BLaER1 (cell line): ENCODE data around the gene PTPN3.

Experiments used
- H3K27ac ChIP-seq: shearing (Covaris generic); formaldehyde crosslinking; 2 replicates; pipeline ENCODE4 v1.8.1; 2022
- H3K27me3 ChIP-seq: shearing (Covaris generic); formaldehyde crosslinking; 2 replicates; pipeline ENCODE4 v1.8.1; 2022
- H3K36me3 ChIP-seq: shearing (Covaris generic); formaldehyde crosslinking; 2 replicates; pipeline ENCODE4 v1.8.1; 2022
- H3K4me1 ChIP-seq: shearing (Covaris generic); formaldehyde crosslinking; 2 replicates; pipeline ENCODE4 v1.8.1; 2022
- H3K4me2 ChIP-seq: shearing (Covaris generic); formaldehyde crosslinking; 2 replicates; pipeline ENCODE4 v1.8.1; 2022
- H3K4me3 ChIP-seq: shearing (Covaris generic); formaldehyde crosslinking; 2 replicates; pipeline ENCODE4 v1.8.1; 2022
- H3K9ac ChIP-seq: shearing (Covaris generic); formaldehyde crosslinking; 2 replicates; pipeline ENCODE4 v1.8.1; 2022
- H3K9me3 ChIP-seq: shearing (Covaris generic); formaldehyde crosslinking; 2 replicates; pipeline ENCODE4 v1.8.1; 2022
- H4K20me1 ChIP-seq: shearing (Covaris generic); formaldehyde crosslinking; 2 replicates; pipeline ENCODE4 v1.8.1; 2022
- Cebpa-rat ChIP-seq: shearing (Covaris generic); IDR thresholded peaks from 2 replicates; pipeline ENCODE4 v1.8.1; 2022

The PTPN3 gene

DNA sequence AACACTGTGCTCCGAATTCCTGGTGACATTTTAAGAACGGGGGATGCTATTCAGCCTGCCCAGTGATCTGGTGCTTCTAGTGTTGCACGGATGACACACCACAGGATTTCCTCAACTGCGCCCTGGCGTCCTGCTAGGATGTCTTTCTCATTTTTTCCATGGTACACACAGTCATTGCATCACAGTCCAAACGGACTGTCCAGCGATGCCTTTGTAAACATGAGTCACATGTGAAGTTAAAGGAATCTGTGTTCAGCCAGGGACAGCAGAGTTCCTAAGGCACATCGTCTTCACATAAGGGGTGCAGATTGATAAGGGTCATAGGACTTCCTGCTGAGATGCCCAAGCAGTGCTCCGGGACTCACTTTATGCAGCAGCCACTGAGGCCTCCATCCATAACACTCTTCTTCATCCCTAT lies 9.3 kb upstream of the PTPN3 start:
- no peaks in the 10 kb centered on the region for H4K20me1 ChIP-seq
- H3K36me3 ChIP-seq: no peaks in the 10 kb centered on the region
- H3K9ac ChIP-seq: no peak overlapping the region
- no peak overlapping the region for H3K4me3 ChIP-seq
- H3K4me2 ChIP-seq: peak overlapping the region; percentile 68
- no peaks in the 10 kb centered on the region for H3K27me3 ChIP-seq
- no peak overlapping the region for H3K27ac ChIP-seq
- no peaks in the 10 kb centered on the region for H3K9me3 ChIP-seq
- H3K4me1 ChIP-seq: peaks cover 36% of the 10 kb centered on the region
- TF ChIP-seq Cebpa-rat: no peak

DNA sequence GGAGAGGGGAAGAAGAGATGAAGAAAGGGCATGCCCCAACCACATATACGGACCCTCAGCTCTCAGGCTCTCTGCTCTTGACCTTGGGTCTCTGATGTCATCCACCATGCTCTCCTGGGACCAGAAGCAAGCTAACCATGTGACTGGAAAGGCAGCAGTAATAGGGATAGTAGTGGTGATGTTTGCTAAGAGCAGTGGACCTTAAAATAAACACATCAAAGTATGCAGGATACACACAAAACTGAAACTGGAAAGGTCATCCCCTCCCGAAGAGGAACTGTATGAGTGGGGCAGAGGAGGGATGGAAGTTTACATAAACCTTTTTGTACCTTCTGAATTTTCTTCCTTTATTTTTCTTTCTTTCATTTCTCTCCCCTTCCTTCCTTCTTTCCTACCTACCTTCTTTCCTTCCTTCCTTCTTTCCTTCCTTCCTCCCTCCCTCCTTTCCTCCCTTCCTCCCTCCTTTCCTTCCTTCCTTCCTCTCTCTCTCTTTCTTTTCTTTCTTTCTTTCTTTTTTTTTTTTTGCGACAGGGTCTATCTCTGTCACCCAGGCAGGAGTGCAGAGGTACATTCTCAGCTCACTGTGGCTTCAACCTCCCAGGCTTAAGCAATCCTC lies 8.1 kb upstream of the PTPN3 start:
- no peaks in the 10 kb centered on the region for H3K9me3 ChIP-seq
- H3K27me3 ChIP-seq: peaks cover 9% of the 10 kb centered on the region; the same call in 1 of the 2 replicates
- peak overlapping the region; percentile 68 for H3K4me2 ChIP-seq
- no peaks in the 10 kb centered on the region for H3K36me3 ChIP-seq
- no peak for TF ChIP-seq Cebpa-rat
- H4K20me1 ChIP-seq: no peaks in the 10 kb centered on the region
- H3K9ac ChIP-seq: no peak overlapping the region
- no peak overlapping the region for H3K4me3 ChIP-seq
- H3K27ac ChIP-seq: no peak overlapping the region
- H3K4me1 ChIP-seq: peaks cover 29% of the 10 kb centered on the region

GRCh38 chr9:109504689-109505088 lies 6.6 kb upstream of the PTPN3 start:
- H3K9me3 ChIP-seq: peaks cover 5% of the 10 kb centered on the region
- no peak overlapping the region for H3K4me3 ChIP-seq
- no peak overlapping the region for H3K9ac ChIP-seq
- no peaks in the 10 kb centered on the region for H3K36me3 ChIP-seq
- H3K27me3 ChIP-seq: peaks cover 24% of the 10 kb centered on the region
- no peak overlapping the region for H3K27ac ChIP-seq
- H3K4me1 ChIP-seq: peaks cover 29% of the 10 kb centered on the region
- H3K4me2 ChIP-seq: no peak overlapping the region
- no peaks in the 10 kb centered on the region for H4K20me1 ChIP-seq
- TF ChIP-seq Cebpa-rat: no peak

GRCh38 chr9:109500421-109500974 lies 2.4 kb upstream of the PTPN3 start:
- Histone ChIP-seq H3K4me3 (no peak overlapping the region), H3K36me3 (no peaks in the 10 kb centered on the region), H4K20me1 (no peaks in the 10 kb centered on the region), H3K4me1 (peaks cover 7% of the 10 kb centered on the region), H3K4me2 (no peak overlapping the region), H3K9me3 (peaks cover 23% of the 10 kb centered on the region), H3K27me3 (peaks cover 66% of the 10 kb centered on the region), H3K27ac (no peak overlapping the region), H3K9ac (no peak overlapping the region)
- TF ChIP-seq Cebpa-rat: no peak

DNA sequence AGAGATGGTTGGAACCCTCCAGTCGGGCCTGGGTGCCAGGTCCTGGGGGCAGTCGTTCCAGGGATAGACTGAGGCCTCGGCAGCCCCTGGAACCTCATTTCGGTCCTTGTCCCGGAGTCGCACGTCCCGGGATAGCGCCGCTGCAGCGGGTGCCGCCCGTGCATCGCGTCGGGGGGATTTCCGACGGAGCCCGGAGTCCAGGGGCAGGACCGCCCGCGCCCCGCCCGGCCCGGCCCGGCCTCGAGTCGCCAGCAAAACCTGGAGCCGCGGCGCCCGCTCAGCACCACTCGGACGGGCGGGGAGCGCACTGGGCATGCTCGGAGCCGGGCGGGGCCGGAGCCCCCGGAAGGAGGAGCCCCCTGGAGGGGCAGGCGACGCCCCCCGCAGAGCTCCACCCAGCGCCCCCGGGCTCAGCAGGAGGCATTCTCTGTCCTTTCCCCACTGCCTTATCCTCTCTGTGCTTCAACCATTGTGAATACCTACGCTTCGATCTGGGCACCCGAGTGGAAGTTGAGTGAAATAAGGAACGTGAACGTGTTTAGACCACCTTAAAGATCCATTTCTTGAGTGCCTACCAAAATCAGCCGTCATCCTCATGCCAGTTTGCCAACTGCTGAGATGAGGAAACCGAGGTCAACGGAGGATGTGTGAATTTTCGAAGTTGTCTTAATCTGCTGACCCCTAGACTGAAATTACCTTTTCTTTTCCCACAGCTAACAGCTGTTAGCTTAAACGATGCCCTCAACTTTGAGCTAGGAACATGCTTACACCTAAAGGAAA lies 1.7 kb upstream of the PTPN3 start:
- H3K27me3 ChIP-seq: peaks cover 73% of the 10 kb centered on the region
- no peak for TF ChIP-seq Cebpa-rat
- peak overlapping the region; percentile 34 for H3K4me2 ChIP-seq

GRCh38 chr9:109499093-109499630 lies 1.1 kb upstream of the PTPN3 start:
- Histone ChIP-seq H3K36me3 (no peaks in the 10 kb centered on the region), H3K27ac (no peak overlapping the region), H4K20me1 (no peaks in the 10 kb centered on the region), H3K27me3 (peaks cover 79% of the 10 kb centered on the region), H3K9ac (no peak overlapping the region), H3K4me1 (no peaks in the 10 kb centered on the region), H3K4me2 (peak overlapping the region; percentile 34; the same call in 1 of the 2 replicates), H3K4me3 (0 out of 2 replicates have a peak overlapping the region, but pooled peaks have one; percentile 33), H3K9me3 (peaks cover 23% of the 10 kb centered on the region)
- no peak for TF ChIP-seq Cebpa-rat

More for the DNA sequence above, 1.7 kb upstream of the PTPN3 start:
- Histone ChIP-seq H3K9ac (no peak overlapping the region), H3K27ac (no peak overlapping the region), H3K4me1 (0 out of 2 replicates have a peak, but pooled peaks cover under 1% of the 10 kb centered on the region), H3K4me3 (0 out of 2 replicates have a peak overlapping the region, but pooled peaks have one; percentile 33), H3K36me3 (no peaks in the 10 kb centered on the region), H4K20me1 (no peaks in the 10 kb centered on the region), H3K9me3 (peaks cover 23% of the 10 kb centered on the region)

DNA sequence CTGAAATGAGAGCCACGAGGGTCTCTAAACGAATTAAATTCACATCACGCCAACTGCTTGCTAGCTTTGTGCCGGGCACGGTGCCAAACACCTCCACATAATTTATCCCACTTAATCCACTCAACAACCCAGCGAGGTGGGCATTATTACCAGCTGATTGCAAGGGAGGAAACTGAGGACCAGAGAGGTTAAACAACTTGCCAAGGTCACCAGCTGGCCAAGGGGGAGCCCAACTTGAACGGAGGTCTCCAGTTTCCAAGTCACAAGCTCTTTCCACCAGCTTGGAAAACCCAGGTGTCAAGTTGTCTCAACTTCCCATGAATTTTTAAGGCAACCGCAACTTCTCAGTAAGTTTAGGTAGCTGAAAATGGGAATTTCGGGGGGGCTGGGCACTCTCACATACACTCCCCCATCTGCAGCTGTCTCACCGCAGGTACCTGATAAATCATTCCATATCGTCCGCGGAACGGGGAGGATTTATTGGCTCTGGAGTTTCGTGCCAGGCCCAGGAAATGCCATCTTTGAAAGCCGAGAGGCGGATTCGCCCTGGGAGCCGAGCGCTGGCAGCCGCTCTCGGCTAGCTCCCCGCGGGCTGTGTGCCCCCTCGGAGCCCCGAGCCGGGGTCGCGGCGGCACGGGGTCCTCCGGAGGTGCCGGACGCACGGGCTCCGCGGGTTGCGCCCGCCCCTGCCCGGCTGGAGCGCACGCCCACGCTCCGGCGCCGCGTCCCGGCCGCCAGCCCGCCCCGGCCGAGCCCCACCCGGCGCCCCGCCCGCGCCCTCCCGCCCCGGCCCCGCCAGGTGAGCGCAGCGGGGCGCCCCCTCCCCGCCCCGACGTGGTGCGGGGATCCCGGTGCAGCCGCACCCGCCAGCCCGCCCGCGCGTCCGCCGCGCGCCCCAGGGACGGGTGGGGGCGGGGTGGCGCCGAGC lies 617 bp downstream of the PTPN3 start:
- Histone ChIP-seq H3K4me3 (no peak overlapping the region), H3K4me2 (no peak overlapping the region), H3K9me3 (peaks cover 23% of the 10 kb centered on the region), H3K27ac (no peak overlapping the region), H3K4me1 (no peaks in the 10 kb centered on the region), H3K27me3 (peaks cover 89% of the 10 kb centered on the region), H3K9ac (no peak overlapping the region), H3K36me3 (no peaks in the 10 kb centered on the region), H4K20me1 (no peaks in the 10 kb centered on the region)
- TF ChIP-seq Cebpa-rat: no peak

DNA sequence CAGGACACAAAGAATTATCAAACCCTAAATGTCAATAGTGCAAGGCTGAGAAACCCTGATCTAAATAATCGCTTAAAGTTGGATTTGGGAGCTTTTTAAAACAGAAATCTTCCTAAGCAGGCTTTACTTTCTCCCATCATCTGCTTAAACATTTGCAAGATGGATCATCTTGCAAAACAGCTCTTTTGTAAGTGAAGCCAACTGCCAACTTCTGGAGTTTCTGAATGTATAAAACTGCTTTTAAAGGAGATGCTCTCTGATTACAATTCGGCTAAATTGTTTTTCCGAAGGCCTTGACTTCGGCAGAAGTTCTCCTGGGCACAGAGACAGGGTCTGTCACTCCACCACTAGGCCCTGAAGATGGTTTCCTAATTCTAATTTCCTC lies 1.3 kb downstream of the PTPN3 start:
- Histone ChIP-seq H3K4me2 (no peak overlapping the region), H4K20me1 (no peaks in the 10 kb centered on the region), H3K9ac (no peak overlapping the region), H3K4me1 (no peaks in the 10 kb centered on the region), H3K27me3 (peaks cover 86% of the 10 kb centered on the region), H3K4me3 (no peak overlapping the region), H3K36me3 (no peaks in the 10 kb centered on the region), H3K9me3 (peaks cover 23% of the 10 kb centered on the region), H3K27ac (no peak overlapping the region)
- TF ChIP-seq Cebpa-rat: no peak

GRCh38 chr9:109496218-109496617 lies 1.9 kb downstream of the PTPN3 start:
- no peak overlapping the region for H3K4me2 ChIP-seq
- no peaks in the 10 kb centered on the region for H4K20me1 ChIP-seq
- no peak overlapping the region for H3K27ac ChIP-seq
- no peaks in the 10 kb centered on the region for H3K36me3 ChIP-seq
- no peak for TF ChIP-seq Cebpa-rat
- peaks cover 80% of the 10 kb centered on the region for H3K27me3 ChIP-seq
- no peak overlapping the region for H3K4me3 ChIP-seq
- H3K9ac ChIP-seq: no peak overlapping the region
- H3K4me1 ChIP-seq: no peaks in the 10 kb centered on the region
- peaks cover 23% of the 10 kb centered on the region for H3K9me3 ChIP-seq
